ENCODE results near the gene SORT1. TPM values are rescaled to one million over a fixed set of nuclear protein-coding genes. Genes with fewer than 3 reads are reported as not detected.
A peak's percentile ranks its signal among the peaks of the same experiment; 100 is the strongest.

SORT1 gene
- total RNA-seq, 1 experiment from 2014 or later: 47.9 TPM

DNA sequence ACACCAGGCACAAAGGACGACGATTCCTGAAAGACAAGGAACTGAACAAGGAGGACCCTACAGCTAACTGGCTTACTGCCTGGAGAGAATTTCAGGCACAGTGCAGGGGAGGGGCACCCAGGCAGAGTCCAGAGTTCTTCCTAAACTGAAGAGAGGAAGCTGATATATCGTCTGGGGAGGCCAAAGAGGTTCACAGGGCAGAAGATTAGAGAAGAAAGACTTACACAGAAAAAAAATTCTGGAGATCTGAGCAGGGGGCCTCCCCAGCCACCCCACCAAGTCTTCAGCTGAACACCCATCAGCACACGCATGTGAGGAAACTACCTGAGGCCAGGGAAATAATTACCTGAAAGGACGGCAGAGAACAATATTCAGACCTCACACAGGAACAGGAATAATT is 24.6 kb downstream of the SORT1 start:
- Histone ChIP-seq H3K79me2 (ENCODE audit: insufficient read depth, low read length) (peaks cover 6% of the 10 kb centered on the region; the same call in 1 of the 2 replicates), H4K20me1 (ENCODE audit: control insufficient read depth, insufficient read depth, insufficient read length) (no peaks in the 10 kb centered on the region), H2BK120ac (ENCODE audit: low read depth, low read length, poor library complexity, severe bottlenecking) (no peak overlapping the region), H4K91ac (ENCODE audit: insufficient read length, low read depth, low read length) (no peak overlapping the region), H3T11ph (ENCODE audit: low read length) (no peak overlapping the region), H2AFZ (ENCODE audit: low read length) (no peak overlapping the region), H3K23me2 (ENCODE audit: insufficient read length, low read depth, low read length, poor library complexity, severe bottlenecking) (no peaks in the 10 kb centered on the region), H3K27ac (ENCODE audit: insufficient read length, low read depth, low read length) (no peak overlapping the region), H3K4me1 (ENCODE audit: insufficient read depth, low read length) (no peaks in the 10 kb centered on the region; the same call in 1 of the 2 replicates), H4K5ac (ENCODE audit: insufficient read length, low read depth, low read length) (no peak overlapping the region), H3K23ac (ENCODE audit: insufficient read length, low read depth, low read length) (no peak overlapping the region), H2AK5ac (ENCODE audit: insufficient read length, low read length) (no peak overlapping the region), H3K18ac (ENCODE audit: insufficient read length, low read depth, low read length) (no peak overlapping the region), H3K4me2 (ENCODE audit: insufficient read depth, insufficient read length, low read length) (no peak overlapping the region), H2BK5ac (ENCODE audit: insufficient read length, low read length) (no peak overlapping the region), H3K9me3 (ENCODE audit: control insufficient read depth, low read depth, low read length) (no peaks in the 10 kb centered on the region), H3K14ac (ENCODE audit: insufficient read depth, low read length) (no peak overlapping the region), H3K27me3 (ENCODE audit: insufficient read depth, low read length) (no peaks in the 10 kb centered on the region), H3K4ac (ENCODE audit: low read depth, low read length) (no peak overlapping the region), H3K79me1 (ENCODE audit: insufficient read depth, low read depth, low read length, poor library complexity, severe bottlenecking) (peaks cover 5% of the 10 kb centered on the region), H2BK15ac (ENCODE audit: low read depth, low read length) (no peak overlapping the region), H3K56ac (ENCODE audit: insufficient read length, low read depth, low read length) (no peak overlapping the region), H2BK20ac (ENCODE audit: low read depth, low read length, poor library complexity, severe bottlenecking) (no peak overlapping the region), H3K9ac (ENCODE audit: extremely low read depth, insufficient read length, low read length) (no peak overlapping the region), H2BK12ac (ENCODE audit: insufficient read length, low read depth, low read length) (no peak overlapping the region), H4K8ac (replicated peaks; ENCODE audit: insufficient read length, low read depth, low read length) (no peak overlapping the region)
- Mint-ChIP-seq H3K4me3 (no peak overlapping the region), H3K36me3 (ENCODE audit: insufficient read depth in 1 of 3, low read depth in 3 of 3) (peaks cover 0 to 2% (median 0%) of the 10 kb centered on the region in 3 experiments; a peak in 1 of 7 replicates), H3K9me3 (no peaks in the 10 kb centered on the region), H3K4me1 (peaks cover 20 to 23% of the 10 kb centered on the region in 2 experiments), H3K27me3 (ENCODE audit: low read depth) (no peaks in the 10 kb centered on the region), H3K27ac (peak overlapping the region; percentile 49 to 95 (median 91); a peak in 6 of 7 replicates)
- DNase-seq: no peak
- TF ChIP-seq, protein P1, sequence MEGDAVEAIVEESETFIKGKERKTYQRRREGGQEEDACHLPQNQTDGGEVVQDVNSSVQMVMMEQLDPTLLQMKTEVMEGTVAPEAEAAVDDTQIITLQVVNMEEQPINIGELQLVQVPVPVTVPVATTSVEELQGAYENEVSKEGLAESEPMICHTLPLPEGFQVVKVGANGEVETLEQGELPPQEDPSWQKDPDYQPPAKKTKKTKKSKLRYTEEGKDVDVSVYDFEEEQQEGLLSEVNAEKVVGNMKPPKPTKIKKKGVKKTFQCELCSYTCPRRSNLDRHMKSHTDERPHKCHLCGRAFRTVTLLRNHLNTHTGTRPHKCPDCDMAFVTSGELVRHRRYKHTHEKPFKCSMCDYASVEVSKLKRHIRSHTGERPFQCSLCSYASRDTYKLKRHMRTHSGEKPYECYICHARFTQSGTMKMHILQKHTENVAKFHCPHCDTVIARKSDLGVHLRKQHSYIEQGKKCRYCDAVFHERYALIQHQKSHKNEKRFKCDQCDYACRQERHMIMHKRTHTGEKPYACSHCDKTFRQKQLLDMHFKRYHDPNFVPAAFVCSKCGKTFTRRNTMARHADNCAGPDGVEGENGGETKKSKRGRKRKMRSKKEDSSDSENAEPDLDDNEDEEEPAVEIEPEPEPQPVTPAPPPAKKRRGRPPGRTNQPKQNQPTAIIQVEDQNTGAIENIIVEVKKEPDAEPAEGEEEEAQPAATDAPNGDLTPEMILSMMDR (conservative IDR thresholded peaks at IDR 0.05): no peak
- whole genome bisulfite sequencing (ENCODE audit: extremely low coverage, insufficient read length, low lambda C conversion rate): no CpG with 5 or more reads among the region's 5 CpGs
